ENCODE results near the gene CYFIP2. TPM values are rescaled to one million over a fixed set of nuclear protein-coding genes. Genes with fewer than 3 reads are reported as not detected.

The CYFIP2 gene
- total and polyA plus RNA-seq, 2 of the 8 experiments (the other 6 are each of a cell fraction or from before 2014, with no cell fraction given), result 45.1 to 80.6 TPM

GRCh38 chr5:157343842-157344790, 78.2 kb downstream of the CYFIP2 start (continued):
- TF ChIP-seq CHD7 (IDR thresholded peaks at IDR 0.05; ENCODE audit: insufficient replicate concordance, low read length) (no peak), CREB1 (IDR thresholded peaks at IDR 0.05) (no peak), SUZ12 (IDR thresholded peaks at IDR 0.05; ENCODE audit: low read length) (no peak), CTBP2 (IDR thresholded peaks at IDR 0.05; ENCODE audit: borderline replicate concordance, insufficient read depth, insufficient read length, low read length) (no peak), GTF2F1 (IDR thresholded peaks at IDR 0.05; ENCODE audit: borderline replicate concordance, low read depth, low read length) (no peak), RBBP5 (IDR thresholded peaks at IDR 0.05; ENCODE audit: borderline replicate concordance, low read depth, low read length) (no peak), SAP30 (IDR thresholded peaks at IDR 0.05; ENCODE audit: insufficient read depth, insufficient replicate concordance, low read length) (no peak), YY1 (IDR thresholded peaks at IDR 0.05; ENCODE audit: low read depth, low read length) (no peak), NRF1 (IDR thresholded peaks at IDR 0.05; ENCODE audit: low read depth, low read length) (no peak)

Data from H1 (cell line).